Measurements from ENCODE around the gene ATOSA.

ATOSA gene

GRCh38 chr15:52652984-52653383 is 26.2 kb downstream of the ATOSA start:
- no peak for DNase-seq (ENCODE audit: low read depth)

GRCh38 chr15:52652286-52652685 is 26.9 kb downstream of the ATOSA start:
- no peak for DNase-seq (ENCODE audit: low read depth)

- DNase-seq (ENCODE audit: low read depth) = peak; percentile 10
Measured at GRCh38 chr15:52651868-52652267, 27.3 kb downstream of the ATOSA start.

GRCh38 chr15:52651114-52651513 is 28.1 kb downstream of the ATOSA start:
- DNase-seq (ENCODE audit: low read depth) = no peak

- no peak for DNase-seq (ENCODE audit: low read depth)
Measured at GRCh38 chr15:52649686-52650085, 29.5 kb downstream of the ATOSA start.

GRCh38 chr15:52645916-52646315 is 33.3 kb downstream of the ATOSA start:
- DNase-seq (ENCODE audit: low read depth) = no peak

GRCh38 chr15:52642386-52643361 is 36.5 kb downstream of the ATOSA start:
- no peak for DNase-seq (ENCODE audit: low read depth)

GRCh38 chr15:52636459-52636858 is 42.7 kb downstream of the ATOSA start:
- DNase-seq (ENCODE audit: low read depth) = no peak

GRCh38 chr15:52635908-52636307 is 43.3 kb downstream of the ATOSA start:
- no peak for DNase-seq (ENCODE audit: low read depth)

All from activated T-helper 1 cell treated with Interleukin-2 at 50 U/mL for 16 hours (primary cell).